RKO (cell line): ENCODE data around the gene CD226.

ENCODE experiments used
- DNase-seq: peaks from one replicate; pipeline ENCODE4 v3.0.0-alpha.2; 2016; ENCODE audit warnings: low spot score

CD226 gene

DNA sequence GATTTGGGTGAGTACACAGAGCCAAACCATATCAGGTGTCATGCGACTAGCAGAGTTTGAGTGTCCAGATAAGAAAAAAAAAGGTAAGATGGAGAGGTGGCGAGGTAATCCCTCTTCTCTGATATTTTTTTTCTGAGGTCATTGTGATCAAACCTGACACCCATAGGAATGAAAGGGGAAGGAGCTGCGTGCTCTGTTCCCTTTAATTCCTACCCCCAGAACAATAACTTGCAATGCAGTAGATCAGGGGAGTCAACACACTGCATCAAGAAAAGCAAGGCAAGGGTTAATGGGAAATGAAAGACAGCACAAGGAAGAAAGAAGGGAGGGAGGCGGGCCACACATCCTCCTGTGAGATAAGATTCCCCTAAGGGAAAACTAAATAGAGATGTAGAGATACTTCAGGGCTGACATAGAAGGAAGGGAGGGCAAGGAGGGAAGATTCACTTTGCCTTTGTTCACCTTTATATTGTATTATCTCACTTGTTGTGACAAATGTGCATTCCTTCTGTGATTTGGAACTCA lies 132.8 kb downstream of the CD226 start:
- DNase-seq: no peak

DNA sequence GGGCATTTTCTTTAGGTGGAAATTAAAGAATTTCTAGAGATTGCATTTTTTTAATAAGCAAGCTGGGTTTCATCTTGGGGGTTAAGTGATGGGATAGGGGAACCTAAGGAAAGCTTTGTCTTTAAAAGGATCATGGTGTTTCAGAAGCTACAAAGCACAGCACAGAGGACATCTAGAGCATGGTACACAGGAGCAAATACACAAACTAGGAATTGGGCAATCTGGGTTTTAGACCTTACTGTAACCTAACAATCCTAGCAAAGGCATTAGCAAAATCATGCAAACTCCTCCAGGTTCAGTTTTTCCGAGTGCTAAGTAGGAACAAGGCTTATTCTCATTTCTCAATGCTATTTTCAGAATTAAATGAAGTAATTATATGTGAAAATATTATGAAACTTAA lies 134.1 kb downstream of the CD226 start:
- DNase-seq: no peak

DNA sequence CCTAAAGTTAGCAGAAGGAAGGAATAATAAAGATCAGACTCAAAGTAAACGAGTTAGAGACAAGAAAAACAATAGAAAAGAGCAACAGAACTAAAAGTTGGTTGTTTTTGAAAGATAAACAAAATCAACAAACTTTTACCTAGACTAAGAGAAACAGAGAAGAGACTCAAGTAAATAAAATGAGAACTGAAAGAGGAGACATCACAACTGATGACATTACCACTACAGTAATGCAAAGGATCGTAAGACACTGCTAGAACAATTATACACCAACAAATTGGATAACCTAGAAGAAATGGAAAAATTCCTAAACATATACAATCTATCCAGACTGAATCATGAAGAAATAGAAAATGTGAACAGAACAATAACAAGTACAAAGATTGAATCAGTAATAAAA lies 139.3 kb downstream of the CD226 start:
- no peak for DNase-seq

DNA sequence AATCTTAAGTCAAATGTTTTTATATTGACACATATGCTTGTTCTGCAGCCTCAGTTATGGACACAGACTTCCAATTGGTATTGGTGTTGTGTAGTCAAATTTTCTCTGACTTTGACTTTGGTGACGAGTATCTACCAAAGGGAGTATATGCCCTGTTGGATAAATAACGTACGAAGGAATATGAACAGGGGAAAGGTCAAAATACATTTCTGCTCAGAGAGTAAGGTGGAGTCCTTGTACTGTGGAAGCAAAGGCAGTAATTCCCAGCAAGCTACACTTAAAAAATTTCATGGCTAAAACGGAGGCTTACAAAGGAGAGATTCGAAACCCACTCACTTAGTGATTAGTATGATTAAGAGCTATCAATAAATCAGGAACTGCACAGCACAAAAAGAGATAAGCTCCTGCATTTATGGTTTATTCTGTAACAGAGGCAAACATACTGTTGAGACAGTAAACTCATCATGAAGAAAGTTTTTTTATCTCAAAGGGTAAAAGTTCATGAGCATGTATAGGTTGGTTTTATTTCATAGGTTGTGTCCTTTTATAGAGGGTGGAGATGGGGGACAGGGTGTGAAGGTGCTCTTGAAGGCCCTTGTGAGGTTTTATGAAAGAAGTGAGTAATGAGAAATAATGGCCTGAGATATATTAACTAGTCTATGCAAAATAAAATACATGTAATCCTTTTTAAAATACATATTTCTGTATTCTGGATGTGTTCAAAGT lies 142.7 kb downstream of the CD226 start:
- DNase-seq: no peak
